ENCODE results near the gene RRP1.
"Not testable (repeated sequence)": the region's sequence is repeated elsewhere in the genome, so short reads cannot be mapped to it uniquely, and the experiment has no call there.

The RRP1 gene

DNA sequence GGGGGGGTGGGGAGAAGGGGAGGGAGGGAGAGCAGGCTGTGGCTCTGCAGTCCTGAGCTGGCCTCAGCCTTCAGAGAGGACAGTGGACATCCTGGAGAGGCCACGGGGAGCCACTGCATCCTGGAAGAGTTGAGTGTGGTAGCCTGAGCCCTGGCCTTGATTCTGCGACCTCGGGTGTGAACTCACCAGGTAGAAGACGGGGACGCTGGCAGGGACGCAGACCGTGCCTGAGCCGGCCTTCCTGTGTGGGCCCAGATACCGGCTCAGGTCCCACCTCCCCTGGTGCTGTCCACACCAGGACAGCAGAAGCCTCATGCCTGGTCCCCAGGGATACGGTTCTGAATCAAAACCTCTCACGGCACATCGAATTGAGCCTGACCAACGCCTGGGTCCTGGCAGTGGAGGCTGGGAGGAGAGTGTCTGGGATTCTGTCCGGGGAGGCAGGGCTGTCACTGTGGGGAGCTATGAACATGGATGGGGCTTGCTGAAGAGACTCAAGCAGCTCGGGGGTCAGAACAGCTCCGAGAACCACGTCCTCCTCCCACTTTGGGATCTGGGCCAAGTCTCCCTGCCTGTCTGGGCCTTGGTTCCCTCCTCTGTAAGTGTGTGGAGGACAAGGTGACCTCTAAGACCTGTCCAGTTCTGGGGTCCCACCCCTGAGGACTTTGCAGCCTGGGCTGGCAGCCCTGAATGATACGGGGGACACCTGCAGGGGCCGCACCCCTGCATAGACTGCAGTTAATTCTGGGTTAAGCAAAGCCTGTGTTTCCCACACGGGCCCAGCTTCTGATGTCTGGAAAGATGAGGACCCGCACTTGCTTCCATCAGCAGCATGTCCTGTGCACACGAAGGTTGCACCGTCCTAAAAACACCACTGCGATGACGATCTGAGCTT, 30.4 kb downstream of the RRP1 start:
- Histone ChIP-seq H3K4me1 (ENCODE audit: control insufficient read depth, insufficient read depth, low read length, unreplicated experiment) (peaks cover 6% of the 10 kb centered on the region), H3K36me3 (ENCODE audit: insufficient read depth, low read length) (no peaks in the 10 kb centered on the region), H2AFZ (ENCODE audit: low read length, unreplicated experiment) (no peak overlapping the region), H3K27me3 (ENCODE audit: insufficient read depth, low read length) (no peaks in the 10 kb centered on the region), H3K4me3 (ENCODE audit: low read depth, low read length) (no peak overlapping the region), H3K79me2 (ENCODE audit: control insufficient read depth, insufficient read depth, low read length, unreplicated experiment) (no peaks in the 10 kb centered on the region), H3K27ac (ENCODE audit: low read depth, low read length) (no peak overlapping the region)

DNA sequence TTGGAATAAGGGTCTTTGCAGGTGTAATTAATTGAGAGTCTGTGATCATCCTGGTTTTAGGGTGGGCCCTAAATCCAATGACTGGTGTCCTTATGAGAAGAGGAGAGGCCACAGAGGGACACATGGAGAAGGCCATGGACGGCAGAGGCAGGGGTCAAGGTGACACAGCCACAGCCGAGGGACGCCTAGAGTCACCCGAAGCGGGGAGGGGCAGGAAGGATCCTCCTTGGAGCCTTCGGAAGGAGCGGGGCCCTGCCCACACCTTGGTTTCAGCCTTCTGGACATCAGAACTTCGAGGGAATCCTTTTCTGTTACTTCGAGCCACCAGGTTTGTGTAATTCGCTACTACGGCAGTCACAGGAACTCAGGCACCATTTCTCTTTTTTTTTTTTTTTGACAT, 31.1 kb downstream of the RRP1 start:
- Histone ChIP-seq H2AFZ (ENCODE audit: low read length, unreplicated experiment) (no peak overlapping the region), H3K27me3 (ENCODE audit: insufficient read depth, low read length) (no peaks in the 10 kb centered on the region), H3K79me2 (ENCODE audit: control insufficient read depth, insufficient read depth, low read length, unreplicated experiment) (no peaks in the 10 kb centered on the region), H3K4me1 (ENCODE audit: control insufficient read depth, insufficient read depth, low read length, unreplicated experiment) (peaks cover 8% of the 10 kb centered on the region), H3K4me3 (ENCODE audit: low read depth, low read length) (no peak overlapping the region), H3K27ac (ENCODE audit: low read depth, low read length) (no peak overlapping the region), H3K36me3 (ENCODE audit: insufficient read depth, low read length) (no peaks in the 10 kb centered on the region)

DNA sequence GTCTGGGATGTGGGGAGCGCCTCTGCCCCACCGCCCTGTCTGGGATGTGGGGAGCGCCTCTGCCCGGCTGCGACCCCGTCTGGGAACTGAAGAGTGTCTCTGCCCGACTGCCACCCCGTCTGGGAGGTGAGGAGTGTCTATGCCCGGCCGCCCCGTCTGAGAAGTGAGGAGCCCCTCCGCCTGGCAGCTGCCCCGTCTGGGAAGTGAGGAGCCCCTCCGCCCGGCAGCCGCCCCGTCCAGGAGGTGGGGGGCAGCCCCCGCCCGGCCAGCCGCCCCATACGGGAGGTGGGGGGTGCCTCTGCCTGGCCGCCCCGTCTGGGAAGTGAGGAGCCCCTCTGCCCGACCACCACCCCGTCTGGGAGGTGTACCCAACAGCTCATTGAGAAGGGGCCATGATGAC, 32.8 kb downstream of the RRP1 start:
- peaks cover 14% of the 10 kb centered on the region for H3K4me1 ChIP-seq (ENCODE audit: control insufficient read depth, insufficient read depth, low read length, unreplicated experiment)
- H2AFZ ChIP-seq (ENCODE audit: low read length, unreplicated experiment); H3K27ac ChIP-seq (ENCODE audit: low read depth, low read length); H3K36me3 ChIP-seq (ENCODE audit: insufficient read depth, low read length); H3K27me3 ChIP-seq (ENCODE audit: insufficient read depth, low read length); H3K4me3 ChIP-seq (ENCODE audit: low read depth, low read length); H3K79me2 ChIP-seq (ENCODE audit: control insufficient read depth, insufficient read depth, low read length, unreplicated experiment): not testable (repeated sequence)

DNA sequence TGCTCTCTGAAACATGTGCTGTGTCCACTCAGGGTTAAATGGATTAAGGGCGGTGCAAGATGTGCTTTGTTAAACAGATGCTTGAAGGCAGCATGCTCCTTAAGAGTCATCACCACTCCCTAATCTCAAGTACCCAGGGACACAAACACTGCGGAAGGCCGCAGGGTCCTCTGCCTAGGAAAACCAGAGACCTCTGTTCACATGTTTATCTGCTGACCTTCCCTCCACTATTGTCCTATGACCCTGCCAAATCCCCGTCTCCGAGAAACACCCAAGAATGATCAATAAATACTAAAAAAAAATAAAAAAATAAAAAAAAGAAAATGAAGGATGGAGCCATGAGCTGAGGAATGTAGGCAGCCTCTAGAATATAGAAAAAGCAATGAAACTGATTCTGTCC, 33.4 kb downstream of the RRP1 start:
- H3K36me3 ChIP-seq (ENCODE audit: insufficient read depth, low read length); H3K4me3 ChIP-seq (ENCODE audit: low read depth, low read length); H3K79me2 ChIP-seq (ENCODE audit: control insufficient read depth, insufficient read depth, low read length, unreplicated experiment); H3K27me3 ChIP-seq (ENCODE audit: insufficient read depth, low read length); H2AFZ ChIP-seq (ENCODE audit: low read length, unreplicated experiment); H3K27ac ChIP-seq (ENCODE audit: low read depth, low read length): not testable (repeated sequence)
- peaks cover 14% of the 10 kb centered on the region for H3K4me1 ChIP-seq (ENCODE audit: control insufficient read depth, insufficient read depth, low read length, unreplicated experiment)

DNA sequence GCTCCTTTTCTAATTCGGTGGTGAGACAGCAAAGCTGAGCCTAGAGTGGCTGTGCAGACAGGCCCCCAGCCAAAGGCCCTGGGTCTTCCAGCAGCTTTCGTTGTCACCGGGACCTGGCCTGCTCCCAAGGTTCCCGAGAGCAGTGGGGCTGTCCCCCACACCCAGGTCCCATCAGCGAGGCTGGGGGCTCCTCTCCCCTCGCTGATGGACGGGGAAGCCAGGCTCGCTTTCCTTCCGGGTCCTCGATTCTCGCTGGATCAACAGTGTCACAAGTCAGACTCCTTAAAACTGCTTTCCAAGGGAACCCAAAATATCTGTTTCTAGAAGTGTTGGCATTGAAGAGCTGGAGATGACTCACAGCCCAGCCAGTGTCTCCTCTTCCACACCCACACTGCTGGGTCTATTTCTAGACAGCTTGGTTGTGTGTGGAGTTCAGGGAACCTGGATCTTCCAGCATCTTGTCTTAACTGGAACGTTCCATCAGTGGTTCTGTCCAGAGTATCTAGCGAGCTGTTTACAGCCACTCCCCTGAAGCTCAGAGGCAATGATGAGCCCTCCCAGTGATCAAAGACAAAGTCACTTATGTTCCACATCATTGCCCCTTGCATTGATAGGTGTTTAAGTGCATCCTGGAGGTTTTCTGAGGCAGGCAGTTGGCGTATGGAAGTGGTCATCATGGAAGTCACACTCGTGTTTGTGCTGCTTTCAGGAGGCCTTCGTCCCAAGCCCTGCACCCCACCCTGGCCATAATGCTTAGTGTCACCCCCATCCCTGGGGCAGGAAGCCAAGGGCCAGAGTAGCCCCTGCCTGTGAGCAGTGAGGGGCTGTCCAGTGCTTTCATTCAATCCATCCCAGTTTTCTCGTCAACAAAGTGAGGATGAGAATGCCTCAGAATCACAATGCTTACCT, 35.2 kb downstream of the RRP1 start:
- no peaks in the 10 kb centered on the region for H3K36me3 ChIP-seq (ENCODE audit: insufficient read depth, low read length)
- H2AFZ ChIP-seq (ENCODE audit: low read length, unreplicated experiment), result no peak overlapping the region
- peaks cover 14% of the 10 kb centered on the region for H3K4me1 ChIP-seq (ENCODE audit: control insufficient read depth, insufficient read depth, low read length, unreplicated experiment)
- H3K79me2 ChIP-seq (ENCODE audit: control insufficient read depth, insufficient read depth, low read length, unreplicated experiment), result no peaks in the 10 kb centered on the region
- H3K27me3 ChIP-seq (ENCODE audit: insufficient read depth, low read length), result peaks cover 4% of the 10 kb centered on the region; the same call in 1 of the 2 replicates
- no peak overlapping the region for H3K4me3 ChIP-seq (ENCODE audit: low read depth, low read length)
- H3K27ac ChIP-seq (ENCODE audit: low read depth, low read length), result no peak overlapping the region

DNA sequence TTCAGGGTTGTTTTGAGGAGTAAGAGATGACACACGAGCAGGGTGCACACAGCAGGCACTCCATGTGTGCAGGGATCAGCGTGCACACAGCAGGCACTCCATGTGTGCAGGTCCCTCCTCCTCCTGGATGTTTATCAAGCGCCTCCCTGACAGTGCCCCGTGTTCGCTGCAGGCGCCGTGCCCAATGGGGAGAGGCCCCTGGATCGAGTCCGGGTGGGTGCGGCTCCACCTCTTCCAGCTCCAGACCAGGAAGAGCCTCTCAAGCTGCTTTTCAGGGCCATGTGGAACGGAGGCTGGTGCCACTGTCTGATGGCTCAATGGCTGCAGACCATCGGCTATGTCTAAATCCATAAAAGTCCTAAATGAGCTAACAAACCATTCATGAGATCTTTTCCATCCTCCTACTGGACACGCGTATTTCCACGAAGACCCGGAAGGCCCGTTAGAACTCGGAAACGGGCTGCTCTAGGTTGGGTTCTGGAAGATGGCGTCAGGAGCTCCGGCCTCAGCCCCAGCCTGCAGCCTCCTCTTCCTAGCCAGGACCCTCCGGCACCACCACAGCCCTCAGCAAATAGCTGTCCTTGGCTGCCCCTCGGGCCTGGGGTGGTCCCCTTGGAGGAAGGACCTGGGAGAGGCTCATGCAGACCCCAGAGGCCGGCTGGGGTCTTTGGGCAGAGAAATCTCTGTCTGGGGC, 36.0 kb downstream of the RRP1 start:
- peaks cover 6% of the 10 kb centered on the region; the same call in 1 of the 2 replicates for H3K27me3 ChIP-seq (ENCODE audit: insufficient read depth, low read length)
- H3K79me2 ChIP-seq (ENCODE audit: control insufficient read depth, insufficient read depth, low read length, unreplicated experiment), result no peaks in the 10 kb centered on the region
- H2AFZ ChIP-seq (ENCODE audit: low read length, unreplicated experiment), result no peak overlapping the region
- no peaks in the 10 kb centered on the region for H3K36me3 ChIP-seq (ENCODE audit: insufficient read depth, low read length)
- H3K27ac ChIP-seq (ENCODE audit: low read depth, low read length), result no peak overlapping the region
- H3K4me3 ChIP-seq (ENCODE audit: low read depth, low read length), result no peak overlapping the region
- peaks cover 14% of the 10 kb centered on the region for H3K4me1 ChIP-seq (ENCODE audit: control insufficient read depth, insufficient read depth, low read length, unreplicated experiment)

DNA sequence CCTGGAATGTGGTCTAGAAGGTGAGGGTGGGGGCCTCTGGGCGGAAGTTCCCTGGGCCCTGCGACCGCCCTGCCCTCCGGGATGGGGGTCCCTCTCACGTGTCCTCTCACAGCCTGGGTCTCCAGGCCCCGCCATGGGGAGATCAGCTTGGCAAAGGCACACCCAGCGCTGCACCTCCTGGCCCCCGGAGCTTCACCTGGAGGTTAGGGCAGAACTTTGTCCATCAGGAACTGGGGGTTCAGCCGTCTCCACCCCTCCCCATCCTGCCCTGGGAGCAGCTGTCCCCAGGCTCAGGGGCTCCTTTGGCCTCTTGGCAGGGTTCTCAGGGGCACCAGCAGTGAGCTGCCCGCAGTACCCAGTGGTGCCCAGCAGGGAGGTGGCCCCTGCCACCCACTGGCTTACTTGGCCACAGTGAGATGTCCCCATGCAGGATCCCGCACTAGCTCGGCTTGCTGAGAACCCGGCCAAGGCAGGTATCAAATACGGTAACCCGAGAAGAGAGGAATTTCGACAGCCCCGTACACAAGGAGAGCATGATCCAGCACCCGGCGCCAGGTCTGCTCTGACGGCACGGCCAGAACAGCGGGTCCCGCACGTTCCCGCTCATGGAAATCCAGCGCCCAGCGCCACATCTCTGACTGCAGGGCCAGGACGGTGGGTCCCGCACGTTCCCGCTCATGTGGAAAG, 36.7 kb downstream of the RRP1 start:
- no peaks in the 10 kb centered on the region for H3K36me3 ChIP-seq (ENCODE audit: insufficient read depth, low read length)
- H2AFZ ChIP-seq (ENCODE audit: low read length, unreplicated experiment), result no peak overlapping the region
- H3K4me1 ChIP-seq (ENCODE audit: control insufficient read depth, insufficient read depth, low read length, unreplicated experiment), result peaks cover 14% of the 10 kb centered on the region
- H3K79me2 ChIP-seq (ENCODE audit: control insufficient read depth, insufficient read depth, low read length, unreplicated experiment), result no peaks in the 10 kb centered on the region
- no peak overlapping the region for H3K4me3 ChIP-seq (ENCODE audit: low read depth, low read length)
- H3K27me3 ChIP-seq (ENCODE audit: insufficient read depth, low read length), result peaks cover 6% of the 10 kb centered on the region; the same call in 1 of the 2 replicates
- H3K27ac ChIP-seq (ENCODE audit: low read depth, low read length), result no peak overlapping the region

DNA sequence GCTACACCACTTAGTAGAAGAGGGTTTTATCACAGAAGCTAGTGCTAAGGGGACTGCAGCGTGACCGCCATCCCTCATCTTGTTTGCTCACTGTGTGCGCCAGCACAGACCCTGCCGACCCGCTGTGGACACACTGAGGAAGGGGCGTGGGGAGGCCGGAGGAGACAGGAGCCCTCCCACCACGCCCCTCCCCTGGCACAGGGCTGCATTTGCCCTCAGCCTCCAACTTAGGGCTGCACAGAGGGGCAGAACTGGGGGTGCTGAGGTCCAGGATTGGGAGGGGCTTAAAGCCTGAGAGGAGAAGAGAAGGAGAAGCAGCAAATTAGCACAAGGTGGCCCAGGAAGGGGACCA, 37.2 kb downstream of the RRP1 start:
- H3K4me3 ChIP-seq (ENCODE audit: low read depth, low read length), result no peak overlapping the region
- no peaks in the 10 kb centered on the region for H3K79me2 ChIP-seq (ENCODE audit: control insufficient read depth, insufficient read depth, low read length, unreplicated experiment)
- peaks cover 14% of the 10 kb centered on the region for H3K4me1 ChIP-seq (ENCODE audit: control insufficient read depth, insufficient read depth, low read length, unreplicated experiment)
- H3K27ac ChIP-seq (ENCODE audit: low read depth, low read length), result no peak overlapping the region; the same call in 1 of the 2 replicates
- H3K36me3 ChIP-seq (ENCODE audit: insufficient read depth, low read length), result no peaks in the 10 kb centered on the region
- H3K27me3 ChIP-seq (ENCODE audit: insufficient read depth, low read length), result peaks cover 9% of the 10 kb centered on the region; the same call in 1 of the 2 replicates
- H2AFZ ChIP-seq (ENCODE audit: low read length, unreplicated experiment), result peak overlapping the region; percentile 59

DNA sequence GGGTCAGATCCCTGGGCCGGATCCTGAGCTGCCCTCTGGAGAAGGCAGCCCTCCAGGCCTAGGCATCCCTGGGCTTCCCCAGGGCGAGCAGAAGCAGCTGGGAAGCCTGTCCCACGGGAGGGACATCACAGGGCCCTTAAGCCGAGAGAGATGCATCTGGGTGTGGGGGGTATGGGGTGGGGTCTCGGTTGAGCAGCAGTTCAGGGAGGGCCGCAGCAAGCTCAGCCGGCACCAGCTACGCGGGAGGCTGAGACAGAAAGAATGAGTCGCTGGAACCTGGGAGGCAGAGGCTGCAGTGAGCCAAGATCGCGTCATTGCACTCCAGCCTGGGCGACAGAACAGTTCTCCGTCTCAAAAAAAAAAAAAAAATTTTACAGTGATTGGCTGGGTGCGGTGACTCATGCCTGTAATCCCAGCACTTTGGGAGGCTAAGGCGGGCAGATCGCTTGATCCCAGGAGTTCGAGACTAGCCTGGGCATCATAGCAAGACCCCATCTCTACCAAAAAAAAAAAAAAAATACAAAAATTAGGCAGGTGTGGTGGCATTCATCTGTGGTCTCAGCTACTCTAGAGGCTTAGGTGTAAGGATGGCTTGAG, 37.7 kb downstream of the RRP1 start:
- Histone ChIP-seq H3K4me3 (ENCODE audit: low read depth, low read length) (no peak overlapping the region), H3K27ac (ENCODE audit: low read depth, low read length) (no peak overlapping the region; the same call in 1 of the 2 replicates), H3K79me2 (ENCODE audit: control insufficient read depth, insufficient read depth, low read length, unreplicated experiment) (no peaks in the 10 kb centered on the region), H3K4me1 (ENCODE audit: control insufficient read depth, insufficient read depth, low read length, unreplicated experiment) (peaks cover 14% of the 10 kb centered on the region), H3K36me3 (ENCODE audit: insufficient read depth, low read length) (no peaks in the 10 kb centered on the region), H2AFZ (ENCODE audit: low read length, unreplicated experiment) (peak overlapping the region; percentile 59), H3K27me3 (ENCODE audit: insufficient read depth, low read length) (peaks cover 10% of the 10 kb centered on the region; the same call in 1 of the 2 replicates)
